Measurements from ENCODE around the gene TRAPPC2. TPM values are rescaled to one million over a fixed set of nuclear protein-coding genes. Genes with fewer than 3 reads are reported as not detected.

Gene TRAPPC2
- total RNA-seq, 1 experiment from 2014 or later = 11.9 TPM

DNA sequence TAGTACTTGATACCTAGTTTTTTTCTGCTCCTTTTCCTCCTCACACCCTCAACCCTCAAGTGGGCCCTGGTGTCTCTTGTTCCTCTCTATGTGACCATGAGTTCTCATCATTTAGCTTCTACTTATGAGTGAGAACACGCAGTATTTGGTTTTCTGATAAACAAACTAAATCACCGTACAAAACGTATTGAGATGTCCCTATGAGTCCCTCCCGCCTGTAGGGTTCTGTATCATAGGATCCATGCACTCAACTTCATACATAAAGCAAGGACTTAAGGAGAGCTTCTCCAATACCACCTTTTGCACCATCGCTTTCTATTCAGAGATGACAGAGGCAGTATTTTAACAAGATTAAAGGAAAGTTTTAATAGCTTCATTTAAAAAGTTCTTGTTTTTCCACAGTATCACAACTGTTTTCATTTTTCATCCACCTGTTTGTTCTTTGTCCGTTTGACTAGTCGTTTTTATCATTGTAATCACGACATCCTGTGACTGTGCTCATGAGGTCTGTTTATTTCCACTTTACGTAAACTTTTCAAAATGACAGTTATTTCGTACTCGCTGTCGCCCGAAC lies 45.9 kb downstream of the TRAPPC2 start:
- Histone ChIP-seq H3K9me3 (ENCODE audit: control insufficient read depth in 1 of 2, insufficient read depth in 1 of 2, low read depth in 1 of 2, low read length in 2 of 2) (no peaks in the 10 kb centered on the region), H3K4me2 (ENCODE audit: low read length) (peak overlapping the region; percentile 87), H3K4me3 (replicated peaks in 1 of 2; ENCODE audit: low read depth in 1 of 2, low read length in 2 of 2) (peak overlapping the region; percentile 70 to 80), H4K20me1 (ENCODE audit: insufficient read depth) (0 out of 2 replicates have a peak, but pooled peaks cover 1% of the 10 kb centered on the region), H3K79me2 (ENCODE audit: insufficient read depth, low read length) (peaks cover 41% of the 10 kb centered on the region), H3K4me1 (ENCODE audit: control insufficient read depth in 1 of 2, insufficient read depth in 2 of 2, low read length in 2 of 2) (peaks cover 28 to 57% of the 10 kb centered on the region in 2 experiments), H3K9ac (ENCODE audit: low read length) (peak overlapping the region; percentile 83), H3K36me3 (ENCODE audit: control insufficient read depth in 1 of 2, insufficient read depth in 2 of 2, low read length in 2 of 2) (no peaks in the 10 kb centered on the region), H3K27ac (ENCODE audit: low read depth, low read length) (no peak overlapping the region), H3K9me2 (ENCODE audit: insufficient read depth) (no peaks in the 10 kb centered on the region), H2AFZ (ENCODE audit: low read depth, low read length, poor library complexity, severe bottlenecking) (peak overlapping the region; percentile 76), H3K27me3 (ENCODE audit: insufficient read depth, low read length) (no peaks in the 10 kb centered on the region)
- TF ChIP-seq ZNF274 (IDR thresholded peaks at IDR 0.05; ENCODE audit: low read depth, low read length) = no peak
- TF ChIP-seq JUND (IDR thresholded peaks at IDR 0.05) = no peak
- no peak for TF ChIP-seq FOSL1 (IDR thresholded peaks at IDR 0.05; ENCODE audit: low read depth)
- no peak for TF ChIP-seq YY1 (IDR thresholded peaks at IDR 0.05; ENCODE audit: extremely low read depth, insufficient replicate concordance, low read depth, low read length)
- TF ChIP-seq EZH2 (IDR thresholded peaks at IDR 0.05) = no peak
- no peak for TF ChIP-seq TCF7L2 (IDR thresholded peaks at IDR 0.05; ENCODE audit: borderline replicate concordance, extremely low read depth, insufficient read depth, insufficient read length)
- TF ChIP-seq ZFX (IDR thresholded peaks at IDR 0.05) = no peak
- no peak for TF ChIP-seq ATF3 (IDR thresholded peaks at IDR 0.05)
- no peak for TF ChIP-seq ELF1 (IDR thresholded peaks at IDR 0.05; ENCODE audit: borderline replicate concordance, low read depth)
- TF ChIP-seq, protein P1, sequence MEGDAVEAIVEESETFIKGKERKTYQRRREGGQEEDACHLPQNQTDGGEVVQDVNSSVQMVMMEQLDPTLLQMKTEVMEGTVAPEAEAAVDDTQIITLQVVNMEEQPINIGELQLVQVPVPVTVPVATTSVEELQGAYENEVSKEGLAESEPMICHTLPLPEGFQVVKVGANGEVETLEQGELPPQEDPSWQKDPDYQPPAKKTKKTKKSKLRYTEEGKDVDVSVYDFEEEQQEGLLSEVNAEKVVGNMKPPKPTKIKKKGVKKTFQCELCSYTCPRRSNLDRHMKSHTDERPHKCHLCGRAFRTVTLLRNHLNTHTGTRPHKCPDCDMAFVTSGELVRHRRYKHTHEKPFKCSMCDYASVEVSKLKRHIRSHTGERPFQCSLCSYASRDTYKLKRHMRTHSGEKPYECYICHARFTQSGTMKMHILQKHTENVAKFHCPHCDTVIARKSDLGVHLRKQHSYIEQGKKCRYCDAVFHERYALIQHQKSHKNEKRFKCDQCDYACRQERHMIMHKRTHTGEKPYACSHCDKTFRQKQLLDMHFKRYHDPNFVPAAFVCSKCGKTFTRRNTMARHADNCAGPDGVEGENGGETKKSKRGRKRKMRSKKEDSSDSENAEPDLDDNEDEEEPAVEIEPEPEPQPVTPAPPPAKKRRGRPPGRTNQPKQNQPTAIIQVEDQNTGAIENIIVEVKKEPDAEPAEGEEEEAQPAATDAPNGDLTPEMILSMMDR (IDR thresholded peaks at IDR 0.05 in 2 of 3, conservative IDR thresholded peaks at IDR 0.05 in 1 of 3; ENCODE audit: borderline replicate concordance in 1 of 3, insufficient read depth in 1 of 3, low read depth in 2 of 3, low read length in 2 of 3) = no peak
- TF ChIP-seq EZH2phosphoT487 (IDR thresholded peaks at IDR 0.05; ENCODE audit: borderline replicate concordance) = no peak
- no peak for TF ChIP-seq POLR2A (IDR thresholded peaks at IDR 0.05; ENCODE audit: borderline replicate concordance, extremely low read depth, insufficient read depth, insufficient read length)
- no peak for TF ChIP-seq RAD21 (IDR thresholded peaks at IDR 0.05; ENCODE audit: low read depth)
- TF ChIP-seq, protein P2, sequence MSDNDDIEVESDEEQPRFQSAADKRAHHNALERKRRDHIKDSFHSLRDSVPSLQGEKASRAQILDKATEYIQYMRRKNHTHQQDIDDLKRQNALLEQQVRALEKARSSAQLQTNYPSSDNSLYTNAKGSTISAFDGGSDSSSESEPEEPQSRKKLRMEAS (IDR thresholded peaks at IDR 0.05) = no peak
- no peak for TF ChIP-seq EGR1 (IDR thresholded peaks at IDR 0.05; ENCODE audit: low read depth)
- no peak for TF ChIP-seq SP1 (IDR thresholded peaks at IDR 0.05; ENCODE audit: low read depth)
- no peak for TF ChIP-seq POLR2AphosphoS5 (IDR thresholded peaks at IDR 0.05; ENCODE audit: low read depth, low read length)
- no peak for TF ChIP-seq SRF (IDR thresholded peaks at IDR 0.05; ENCODE audit: low read depth)
- POLR2A ChIA-PET = no interaction called here
- CTCF ChIA-PET = no interaction called here
- intact Hi-C loops (cut with micrococcal nuclease) = no loop called here
- RAD21 ChIA-PET (ENCODE audit: low non-redundant PET in 1 of 2, low total read pairs in 2 of 2, uncharacterized antibody in 2 of 2, unreplicated experiment in 2 of 2) = no interaction called here
- BruUV-seq (replicated peaks) = TSS peak; percentile 74
- ATAC-seq (0 out of 2 replicates have a peak, but pooled peaks have one; percentile 26), DNase-seq (ENCODE audit: low read depth, low spot score) (no peak)
